NCI-H1092 (cell line): ENCODE results near the gene C12orf60.
"Not testable (repeated sequence)": the region's sequence is repeated elsewhere in the genome, so short reads cannot be mapped to it uniquely, and the experiment has no call there.

ENCODE experiments used
- DNase-seq: peaks from one replicate; lab custom pipeline; 2025; lab: John Stamatoyannopoulos, UW

C12orf60 gene

DNA sequence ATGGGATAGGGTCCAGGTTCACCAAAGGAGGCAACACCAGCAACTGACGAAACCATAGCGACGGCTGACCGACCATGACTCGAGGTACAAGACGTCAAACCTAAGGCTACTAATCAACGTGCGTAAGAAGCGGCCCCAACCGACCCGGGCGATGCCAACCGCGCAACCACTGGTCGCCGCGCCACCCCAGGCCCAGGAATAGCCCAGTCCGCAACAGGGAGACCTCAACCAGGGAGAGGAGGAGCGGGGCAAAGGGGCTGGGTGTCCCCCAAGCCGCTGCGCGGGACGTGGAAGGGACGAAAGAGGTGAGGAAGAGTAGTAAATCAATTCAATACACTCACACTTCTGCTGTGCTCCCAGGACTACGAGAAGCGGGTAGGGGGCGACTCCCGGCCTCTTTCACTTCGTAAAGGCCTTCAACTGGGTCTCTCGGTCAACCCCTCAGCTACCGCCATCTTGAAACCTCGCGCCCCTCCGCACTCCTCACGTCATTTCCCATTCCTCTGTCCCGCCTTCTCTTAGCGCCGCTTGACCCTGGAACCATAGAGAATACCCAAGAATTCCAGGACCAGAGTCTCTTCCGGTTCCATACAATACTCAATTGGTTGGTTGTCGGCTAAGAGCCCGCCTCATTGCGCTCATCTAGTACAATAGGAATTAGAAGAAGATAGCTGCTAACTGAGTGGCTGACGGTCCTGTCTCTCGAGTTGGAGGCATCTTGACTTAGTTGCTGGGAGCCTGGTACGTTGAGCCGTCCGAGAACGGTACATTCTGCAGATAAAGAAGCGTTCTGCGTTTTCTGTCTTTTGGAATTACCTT is at the start of gene C12orf60, which contains the start of gene WBP11:
TSS of gene C12orf60 (plus strand) at position 660 of the 819 bp plus-strand sequence. CDS start 19,266 bp downstream, outside the sequence.
TSS of gene WBP11 (minus strand) at position 468 of the 819 bp plus-strand sequence. CDS start 2,095 bp downstream, outside the sequence.
- peak; percentile 99 for DNase-seq

- no peak for DNase-seq
Measured at GRCh38 chr12:14756334-14757143, 46.9 kb upstream of the C12orf60 start.

- DNase-seq: not testable (repeated sequence)
Measured at GRCh38 chr12:14759711-14760280, 43.7 kb upstream of the C12orf60 start.

DNA sequence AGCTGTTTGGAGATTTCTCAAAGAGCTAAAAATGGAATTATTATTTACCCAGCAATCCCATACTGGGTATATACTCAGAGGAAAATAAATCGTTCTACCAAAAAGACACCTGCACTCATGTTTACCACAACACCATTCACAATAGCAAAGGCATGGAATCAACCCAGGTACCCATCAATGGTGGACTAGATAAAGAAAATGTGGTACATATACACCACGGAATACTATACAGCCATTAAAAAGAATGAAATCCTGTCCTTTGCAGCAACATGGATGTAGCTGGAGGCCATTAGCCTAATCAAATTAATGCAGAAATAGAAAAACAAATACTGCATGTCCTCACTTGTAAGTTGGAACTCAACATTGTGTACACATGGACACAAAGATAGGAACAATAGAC is 38.1 kb upstream of the C12orf60 start:
- DNase-seq: no peak

- DNase-seq: not testable (repeated sequence)
Measured at GRCh38 chr12:14766020-14766419, 37.5 kb upstream of the C12orf60 start.

- no peak for DNase-seq
Measured at GRCh38 chr12:14766649-14767215, 36.7 kb upstream of the C12orf60 start.

DNA sequence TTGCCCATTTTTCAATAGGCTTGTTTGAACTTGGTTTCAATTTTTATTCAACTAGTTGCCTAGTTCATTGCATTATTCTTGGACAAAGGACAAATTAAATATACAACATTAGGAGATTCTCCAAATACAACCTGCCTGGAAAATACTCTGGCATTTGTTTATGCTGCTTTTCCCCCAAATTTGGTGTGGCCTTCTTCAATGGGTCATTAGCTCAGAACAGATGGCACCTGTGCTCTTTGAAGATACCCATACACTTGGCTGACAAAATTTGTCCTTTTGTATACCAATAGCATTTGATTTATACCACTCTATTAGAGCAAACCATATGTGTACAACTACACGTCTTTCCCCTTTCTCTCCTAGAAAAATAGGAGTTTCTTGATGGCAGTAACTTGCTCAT is 35.9 kb upstream of the C12orf60 start:
- no peak for DNase-seq

- no peak for DNase-seq
Measured at GRCh38 chr12:14768823-14769405, 34.6 kb upstream of the C12orf60 start.

DNA sequence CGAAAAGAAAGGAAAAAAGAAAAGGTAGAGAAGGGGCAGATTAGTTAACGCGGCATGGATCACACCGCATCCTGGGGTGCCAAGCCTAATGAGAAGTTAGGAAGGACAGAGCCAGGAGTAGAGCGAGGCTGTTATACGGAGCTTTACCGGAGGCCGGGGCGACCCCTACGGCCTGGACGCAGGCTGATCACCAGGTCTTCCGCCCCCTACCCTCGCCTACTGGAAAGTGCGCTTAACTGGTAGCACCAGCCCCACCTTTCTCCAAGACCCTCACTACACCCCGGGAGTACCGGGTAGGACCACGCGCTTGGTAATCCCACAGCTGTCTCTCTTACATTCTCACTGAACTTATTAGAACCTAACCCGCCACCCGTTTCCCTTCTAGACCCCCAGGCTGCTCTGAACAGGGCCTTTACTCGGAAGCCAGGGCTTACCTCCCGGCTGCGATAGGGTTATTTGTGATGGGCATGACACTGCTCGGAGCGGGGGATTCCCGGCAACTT is 34.0 kb upstream of the C12orf60 start:
- no peak for DNase-seq

GRCh38 chr12:14769969-14770495 is 33.4 kb upstream of the C12orf60 start:
- peak; percentile 83 for DNase-seq

GRCh38 chr12:14770496-14771461 is 32.7 kb upstream of the C12orf60 start:
- DNase-seq: peak; percentile 89

DNA sequence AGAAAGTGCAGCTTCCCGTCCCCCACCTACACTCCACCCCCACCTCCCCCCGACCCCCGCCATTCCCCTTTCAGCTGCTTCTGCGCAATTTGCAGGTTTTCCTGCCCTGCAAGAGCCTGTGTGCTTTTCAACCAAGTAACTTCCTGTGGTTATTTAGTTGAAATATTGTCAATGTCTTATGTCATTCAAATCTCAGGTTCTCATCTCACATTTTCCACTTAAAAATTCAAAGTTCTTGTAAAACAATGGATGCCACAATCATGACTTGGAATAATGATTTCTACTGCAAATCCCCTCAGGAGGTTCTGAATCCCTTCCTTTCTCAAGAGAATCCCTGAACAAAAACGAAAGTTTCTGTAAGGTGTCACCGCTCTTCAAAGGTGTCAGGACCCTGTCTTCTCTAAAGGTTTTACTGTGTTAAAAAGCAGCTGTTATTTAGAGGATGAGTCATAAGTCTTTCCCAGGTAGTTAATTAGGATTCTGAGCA is 31.8 kb upstream of the C12orf60 start:
- no peak for DNase-seq

DNA sequence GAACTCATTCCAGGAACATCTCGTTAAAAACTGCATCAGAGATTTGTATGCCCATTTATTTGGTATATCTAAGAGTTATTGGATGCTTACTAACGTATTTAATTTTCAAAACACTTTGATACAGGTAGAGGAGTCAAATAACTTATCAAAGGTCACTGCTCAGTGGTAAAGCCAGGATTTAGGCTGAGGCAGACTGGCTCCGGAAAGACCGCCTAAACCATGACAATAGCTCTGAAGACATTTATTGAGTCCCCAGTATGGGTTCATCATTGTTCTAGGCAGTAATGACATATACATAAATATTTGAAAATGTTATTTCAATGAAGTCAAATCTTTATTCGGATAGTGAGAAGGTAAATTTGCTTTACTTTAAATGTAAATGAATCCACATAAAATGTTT is 30.5 kb upstream of the C12orf60 start:
- no peak for DNase-seq

DNA sequence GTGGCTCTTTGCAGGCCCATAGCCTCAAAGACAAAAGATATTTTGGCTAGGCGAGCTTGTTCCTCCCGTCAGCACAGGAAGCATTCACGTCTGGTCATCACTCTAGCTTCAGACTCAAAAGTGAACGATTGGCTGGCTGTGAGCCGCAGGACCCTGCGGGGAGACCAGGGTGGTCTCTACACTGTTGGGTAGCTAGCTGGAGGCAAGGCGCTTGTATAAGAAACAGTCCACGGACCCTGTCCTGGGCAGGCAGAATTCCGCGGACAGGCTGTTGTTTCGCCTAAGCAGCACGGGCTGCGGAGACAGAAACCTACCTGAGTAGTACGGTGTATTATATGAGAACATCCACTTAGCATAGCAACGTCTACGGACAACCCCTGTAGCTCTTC is 29.8 kb upstream of the C12orf60 start:
- no peak for DNase-seq

- no peak for DNase-seq
Measured at GRCh38 chr12:14774074-14774905, 29.2 kb upstream of the C12orf60 start.

- no peak for DNase-seq
Measured at GRCh38 chr12:14774906-14775635, 28.4 kb upstream of the C12orf60 start.

DNA sequence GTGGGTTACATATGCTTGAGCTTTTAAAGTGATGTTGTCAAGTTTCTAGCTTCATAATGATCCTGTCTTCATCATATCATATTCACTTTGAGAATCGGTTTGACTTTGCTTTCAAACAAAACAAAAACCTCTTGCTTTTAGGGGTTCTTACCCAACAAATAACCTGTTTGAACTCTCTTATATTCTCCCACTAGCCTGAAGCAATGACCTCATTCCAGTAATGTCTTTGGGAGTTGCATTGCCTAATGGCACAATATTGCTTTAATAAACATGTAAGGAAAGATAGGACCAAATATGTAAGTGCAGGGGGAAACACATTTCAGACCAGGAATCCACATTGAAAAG is 27.9 kb upstream of the C12orf60 start:
- no peak for DNase-seq

DNA sequence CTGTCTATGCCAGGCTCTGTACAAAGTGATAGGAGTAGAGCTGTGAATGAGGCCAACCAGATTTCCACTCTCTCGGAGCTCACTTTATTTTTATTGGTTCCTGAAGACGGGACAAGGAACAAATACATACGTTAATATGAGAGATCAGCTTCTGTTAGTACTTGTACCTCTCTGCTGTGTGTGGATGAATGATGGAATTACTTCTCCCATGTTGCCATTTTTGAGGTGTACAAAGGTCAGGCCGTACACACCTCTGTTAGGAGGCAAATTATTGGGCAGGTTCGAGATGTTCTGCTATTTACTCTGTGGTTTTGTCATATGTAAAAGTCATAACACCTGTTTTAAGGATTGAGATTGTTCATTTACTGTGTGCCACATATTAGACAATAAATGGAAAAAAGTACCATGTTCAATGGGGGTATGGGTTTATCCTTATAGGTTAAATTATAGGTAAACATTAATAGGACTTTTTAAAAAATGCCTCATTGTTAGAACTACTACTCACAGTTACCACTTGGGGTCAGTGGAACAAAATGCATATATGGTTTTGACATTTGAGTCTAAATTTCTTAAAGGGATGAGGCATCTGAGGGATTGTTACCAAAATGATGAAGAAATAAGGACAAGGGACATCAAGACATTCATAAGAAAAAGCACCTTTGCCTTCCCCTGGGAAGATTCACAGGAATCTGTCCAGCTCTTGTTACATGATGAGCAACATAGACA is 27.1 kb upstream of the C12orf60 start:
- DNase-seq: no peak
